Germinal center (tissue), 1 donor: ENCODE measurements around the gene ARHGAP27.

Source experiments
- DNase-seq: peaks from one replicate; pipeline ENCODE4 v3.0.0; 2012; ENCODE audit warnings: mixed read lengths, low spot score

Gene ARHGAP27

GRCh38 chr17:45405250-45406086 lies 27.2 kb downstream of the ARHGAP27 start:
- DNase-seq: no peak

DNA sequence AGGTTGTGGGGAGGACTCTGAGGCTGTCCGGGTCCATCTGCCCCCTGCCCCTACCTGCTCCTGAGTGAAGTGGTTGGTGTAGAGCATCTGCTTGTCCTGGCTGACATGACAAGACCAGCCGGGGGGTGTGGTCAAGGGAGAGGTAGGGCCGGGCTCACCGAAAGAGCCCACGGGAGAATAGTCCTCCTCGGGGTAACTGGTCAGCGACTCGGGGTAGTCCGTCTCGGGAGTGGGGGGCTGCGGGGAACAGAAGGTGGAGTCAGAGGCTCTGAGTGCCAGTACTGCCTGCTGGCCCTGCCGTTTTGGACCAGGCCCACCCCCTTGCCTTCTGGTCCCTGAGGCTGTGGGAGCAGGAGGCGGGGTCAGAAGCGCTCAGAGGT lies 27.8 kb downstream of the ARHGAP27 start:
- DNase-seq: no peak

DNA sequence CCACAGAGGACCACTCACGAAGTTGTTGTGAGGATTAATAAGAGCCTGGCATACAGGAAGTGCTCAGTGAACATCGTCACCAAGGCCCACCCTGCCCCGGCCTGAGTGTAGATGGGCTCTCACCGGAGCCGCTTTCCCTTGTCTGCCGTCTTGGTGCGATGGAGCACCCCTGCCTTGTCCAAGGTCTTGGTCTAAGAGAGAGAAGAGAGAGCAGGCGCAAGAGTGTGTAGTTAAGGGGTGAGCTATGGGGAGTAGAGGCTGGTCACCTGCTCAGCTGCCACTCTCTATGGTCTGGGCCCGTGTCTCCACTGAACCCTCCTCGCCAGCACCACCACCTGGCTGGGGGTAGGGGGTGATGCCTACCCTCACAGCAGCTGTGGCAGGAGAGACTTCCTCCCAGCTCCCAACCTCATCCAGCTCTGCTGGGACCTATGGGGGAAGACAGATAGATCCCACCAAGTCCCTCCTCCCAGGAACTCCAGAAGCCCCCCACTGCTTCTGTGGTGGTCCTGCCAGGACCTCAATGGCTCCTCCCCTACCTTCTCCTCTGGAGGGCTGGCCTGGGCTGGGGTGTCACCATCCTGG lies 28.7 kb downstream of the ARHGAP27 start:
- DNase-seq: no peak

DNA sequence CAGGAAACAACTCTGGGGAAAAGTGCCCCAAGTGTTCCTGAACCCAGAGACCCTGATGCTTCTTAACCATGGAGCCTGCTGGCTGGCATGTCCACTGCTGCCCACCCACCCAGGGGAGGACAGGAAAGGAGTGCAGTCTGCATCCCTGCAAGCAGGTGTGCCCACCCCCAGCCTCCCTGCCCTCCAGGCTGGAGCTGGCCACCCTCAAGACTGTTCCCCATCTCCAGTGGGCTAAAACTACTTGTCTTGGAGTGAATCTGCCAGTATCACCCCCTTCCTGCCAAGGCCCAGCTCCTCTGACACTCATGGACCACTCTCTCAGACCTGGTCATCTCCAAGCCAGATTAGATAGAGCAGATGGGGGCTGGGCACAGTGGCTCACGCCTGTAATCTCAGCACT lies 29.8 kb downstream of the ARHGAP27 start:
- no peak for DNase-seq

- no peak for DNase-seq
Observed at GRCh38 chr17:45398800-45399199, 33.9 kb downstream of the ARHGAP27 start.

GRCh38 chr17:45397796-45398195 lies 34.9 kb downstream of the ARHGAP27 start:
- DNase-seq: no peak

DNA sequence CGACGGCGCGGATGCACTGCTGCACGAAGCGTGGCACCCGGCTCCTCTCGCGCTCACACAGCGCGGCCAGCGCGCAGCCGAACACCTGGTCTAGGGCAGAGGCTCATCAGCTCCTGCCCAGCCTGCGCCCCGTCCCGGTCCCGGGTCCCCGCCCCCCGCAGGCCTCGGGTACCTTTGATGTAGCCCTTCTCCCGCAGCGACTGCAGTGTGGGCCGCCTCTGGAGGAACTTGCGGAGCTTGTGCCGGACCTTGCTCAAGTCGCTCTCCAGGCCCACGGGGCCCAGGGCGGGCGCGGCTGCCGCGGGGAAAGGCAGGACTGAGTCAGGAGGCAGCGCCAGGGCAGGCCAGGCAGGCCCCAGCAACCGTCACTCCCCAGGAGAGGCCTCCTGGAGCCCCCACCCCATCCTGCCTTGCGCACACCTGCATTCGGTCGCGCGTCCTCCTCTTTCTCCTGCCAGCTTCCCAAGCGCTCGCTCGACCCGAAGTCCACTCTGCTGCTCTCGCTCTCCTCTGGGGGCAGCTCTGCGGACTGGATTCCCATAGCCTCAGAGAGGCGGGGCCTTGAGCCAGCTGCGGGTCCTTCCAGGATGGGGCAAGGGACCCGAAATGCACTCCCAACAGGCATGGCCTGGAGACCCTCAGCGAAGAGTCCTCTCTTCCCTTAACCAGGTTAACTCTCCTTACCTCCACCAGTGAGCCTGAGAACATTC lies 36.0 kb downstream of the ARHGAP27 start:
- no peak for DNase-seq

- DNase-seq: no peak
Observed at GRCh38 chr17:45395569-45396415, 36.9 kb downstream of the ARHGAP27 start.

DNA sequence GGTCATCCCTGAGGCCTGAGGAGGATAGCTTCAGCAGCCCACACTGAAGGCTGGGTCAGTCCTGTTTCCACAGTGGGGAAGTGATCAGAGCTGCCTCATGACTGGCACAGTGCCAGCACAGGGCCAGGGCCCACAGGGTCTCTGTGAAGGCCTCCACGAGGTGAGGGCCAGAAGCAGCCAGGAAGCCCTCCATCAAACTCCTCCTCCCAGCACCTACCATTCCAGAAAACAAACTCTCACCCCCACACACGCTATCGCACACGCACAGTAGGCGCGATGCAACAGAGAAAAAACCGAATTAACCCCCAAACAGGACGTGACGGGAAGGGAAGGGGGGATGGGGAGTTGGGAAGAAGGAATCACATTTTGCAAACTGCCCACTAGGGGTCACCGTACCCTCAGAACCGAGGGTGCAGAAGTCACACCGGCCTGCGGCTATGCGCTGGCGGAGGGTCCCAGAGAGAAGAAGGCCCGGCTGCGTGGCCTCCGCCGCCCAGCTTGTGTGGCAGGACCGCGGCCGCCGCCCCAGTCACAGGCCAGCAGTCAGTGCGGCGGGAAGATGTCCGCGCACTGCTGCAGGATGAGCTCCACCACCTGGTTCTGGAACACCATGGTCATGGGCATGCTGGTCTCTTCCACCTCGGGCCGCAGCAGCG lies 37.6 kb downstream of the ARHGAP27 start:
- peak; percentile 69 for DNase-seq

DNA sequence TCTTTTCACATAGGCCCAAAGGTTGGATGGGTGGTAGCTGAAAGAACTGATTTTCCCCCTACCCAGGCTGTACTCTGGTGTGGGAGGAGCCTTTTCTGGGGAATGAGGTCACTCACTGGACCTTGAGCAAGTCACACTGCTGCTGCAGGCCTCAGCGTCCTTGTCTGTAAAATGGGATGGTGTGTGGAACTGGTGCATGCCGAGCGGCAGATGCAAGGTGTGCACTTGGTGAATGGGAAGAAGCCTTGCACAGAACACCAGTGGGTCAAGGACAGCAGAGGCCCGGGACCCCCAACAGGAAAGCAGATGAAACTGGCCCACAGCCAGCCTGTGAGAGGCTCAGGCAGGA lies 38.1 kb downstream of the ARHGAP27 start:
- no peak for DNase-seq

DNA sequence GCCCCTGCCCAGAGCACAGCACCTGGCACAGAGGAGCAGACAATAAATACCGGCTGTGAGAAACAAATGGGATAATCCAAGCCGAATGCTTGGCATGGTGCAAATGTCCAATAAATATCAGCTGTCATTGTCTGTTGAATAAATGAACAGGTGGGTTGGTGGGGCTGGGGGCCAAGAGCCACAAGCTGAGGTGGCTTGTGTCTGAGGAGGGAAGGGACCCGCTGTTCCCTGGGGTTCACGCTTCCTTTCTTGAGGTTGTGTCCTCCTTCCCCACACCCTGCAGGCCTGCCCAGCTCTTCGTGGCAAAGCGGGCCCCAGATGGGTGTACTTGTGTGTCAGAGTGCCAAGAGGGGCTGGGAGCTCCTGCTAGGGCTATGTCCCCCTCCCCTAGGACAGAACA lies 38.6 kb downstream of the ARHGAP27 start:
- DNase-seq: no peak

DNA sequence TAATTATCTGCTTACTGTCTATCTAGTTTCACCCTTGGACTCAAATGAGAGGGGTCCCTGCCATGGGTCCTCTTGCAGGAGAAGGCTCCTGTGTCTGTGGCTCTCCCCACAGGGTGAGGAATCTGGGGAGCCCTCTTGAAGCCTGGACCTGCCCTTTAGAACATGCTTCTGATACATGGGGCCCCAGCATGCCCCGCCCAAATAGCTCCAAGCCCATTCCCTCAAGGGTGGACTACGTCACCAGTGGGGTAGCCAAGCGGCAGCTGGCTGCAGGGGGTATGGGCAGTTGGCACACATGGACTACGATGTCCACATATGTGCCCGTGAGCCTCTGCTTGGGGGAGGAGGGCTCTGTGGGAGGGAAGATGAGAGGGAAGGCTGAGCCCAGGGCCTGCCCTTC lies 39.3 kb downstream of the ARHGAP27 start:
- DNase-seq: no peak

- no peak for DNase-seq
Observed at GRCh38 chr17:45391918-45392317, 40.8 kb downstream of the ARHGAP27 start.

GRCh38 chr17:45391291-45391690 lies 41.4 kb downstream of the ARHGAP27 start:
- no peak for DNase-seq

DNA sequence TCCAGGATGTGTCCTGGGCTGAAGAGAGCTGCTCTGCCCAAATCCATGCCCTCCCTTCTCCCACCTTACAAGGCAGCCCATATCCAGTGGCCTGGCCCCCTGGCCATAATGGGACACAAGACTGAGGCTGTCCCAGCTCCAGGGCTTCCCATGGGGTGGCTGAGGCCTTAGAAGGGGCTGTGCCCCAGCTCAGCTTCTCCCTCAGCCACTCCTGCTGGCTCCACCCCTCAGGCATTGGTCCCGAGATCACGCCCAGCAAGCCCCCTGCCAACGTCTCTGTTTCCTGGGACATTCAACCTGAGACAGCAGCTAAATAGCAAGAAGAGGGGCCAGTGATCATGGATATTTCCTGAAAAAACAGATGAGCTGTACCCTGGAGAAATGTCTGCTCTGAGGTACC lies 43.3 kb downstream of the ARHGAP27 start:
- DNase-seq: no peak

- no peak for DNase-seq
Observed at GRCh38 chr17:45388604-45389325, 43.9 kb downstream of the ARHGAP27 start.

DNA sequence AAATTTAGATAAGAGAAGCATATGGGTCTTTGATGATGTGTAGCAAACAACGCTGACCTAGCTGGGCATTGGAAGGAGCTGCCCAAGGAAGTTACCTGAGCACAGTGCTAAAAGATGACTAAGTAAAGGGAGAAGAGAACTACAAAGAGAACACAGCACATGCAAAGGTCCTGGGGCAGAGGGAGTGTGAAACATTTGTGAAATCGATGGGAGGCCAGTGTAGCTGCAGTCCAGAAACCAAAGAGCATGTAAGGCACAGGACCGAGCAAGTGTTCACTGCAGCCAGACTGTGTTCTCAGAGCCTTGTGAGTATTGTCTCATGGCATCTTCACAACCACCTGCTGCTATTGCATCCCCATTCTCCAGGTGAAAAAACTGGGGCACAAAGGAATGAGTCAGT lies 44.9 kb downstream of the ARHGAP27 start:
- DNase-seq: no peak

- no peak for DNase-seq
Observed at GRCh38 chr17:45386178-45386577, 46.5 kb downstream of the ARHGAP27 start.

DNA sequence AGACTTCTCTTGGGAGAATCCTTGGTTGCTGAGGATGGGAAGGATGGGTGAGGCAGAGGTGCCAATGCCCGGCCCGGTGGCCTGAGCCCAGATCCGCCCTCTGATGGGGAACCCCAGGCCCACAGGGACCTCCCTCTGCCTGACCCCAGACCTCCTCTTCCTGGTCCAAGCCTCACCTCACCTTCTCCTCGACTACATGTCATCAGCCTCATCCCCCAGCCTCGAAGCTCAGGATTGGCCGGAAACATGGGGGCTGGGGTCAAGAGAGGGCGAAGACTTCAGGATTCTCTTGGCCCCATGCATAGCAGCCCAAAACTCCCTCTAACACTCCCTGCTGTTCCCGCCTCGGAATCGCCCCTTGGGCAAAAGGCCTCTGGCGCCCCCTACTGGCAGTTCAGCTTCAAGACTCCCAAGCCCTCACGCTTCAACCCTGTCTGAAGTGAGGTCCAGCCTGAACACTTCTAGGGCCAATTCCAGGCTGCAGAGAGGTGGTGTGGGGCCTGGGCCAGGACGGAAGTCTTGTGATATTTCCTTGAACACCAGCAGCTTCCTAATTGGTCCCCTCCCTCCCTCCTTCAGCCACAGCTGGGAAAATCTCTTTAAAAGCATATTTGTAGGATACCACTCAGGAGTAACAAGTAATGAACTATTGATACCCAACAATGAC lies 47.2 kb downstream of the ARHGAP27 start:
- peak; percentile 82 for DNase-seq

DNA sequence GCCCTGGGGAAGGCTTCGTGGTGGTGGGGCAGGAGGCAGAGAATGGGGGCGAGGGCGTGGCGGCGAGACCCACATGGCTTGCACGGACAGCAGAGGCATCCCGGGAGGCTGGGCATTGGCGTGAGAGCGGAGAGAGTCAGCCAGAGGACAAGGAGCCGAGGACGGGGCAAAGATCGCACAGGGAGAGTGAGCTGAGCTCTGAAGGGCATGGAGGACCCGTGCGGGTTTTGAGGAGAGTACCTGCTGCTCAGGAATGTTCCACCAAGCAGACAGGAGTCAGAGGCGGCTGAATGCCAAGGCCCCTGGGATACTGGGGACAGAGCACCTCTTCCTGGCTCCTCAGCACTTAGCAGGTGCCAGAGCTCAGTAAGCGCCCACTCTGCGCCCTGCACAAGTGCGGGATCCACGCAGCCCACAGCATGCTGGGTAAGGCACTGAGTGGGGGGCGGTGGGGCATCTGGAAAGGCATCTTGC lies 47.8 kb downstream of the ARHGAP27 start:
- DNase-seq: no peak
